PC-3 (cell line): ENCODE data around the gene SDK2. TPM values are rescaled to one million over a fixed set of nuclear protein-coding genes. Genes with fewer than 3 reads are reported as not detected.

ENCODE experiments used
- ATAC-seq: fragments of 200-7000 bp; cut with Tn5 transposase; 2 replicates; pipeline ENCODE4 v1.9.1; 2020; ENCODE audit warnings: mild to moderate bottlenecking, moderate library complexity
- BruUV-seq: library from RNA; stranded (reverse); fragments of 400-500 nt; replicated peaks from 2 replicates; lab custom pipeline; 2021; lab: Mats Ljungman, UMichigan
- CTCF ChIA-PET: fragments of 300-600 bp; sonication (Branson Sonifier 250); formaldehyde crosslinking; loops from one replicate; lab custom pipeline; 2022; ENCODE audit warnings: antibody characterized with exemption; lab: Charles Lee
- POLR2A ChIA-PET: fragments of 300-600 bp; sonication (Branson Sonifier 250); formaldehyde crosslinking; loops from one replicate; lab custom pipeline; 2022; ENCODE audit warnings: antibody characterized with exemption; ENCODE audit not compliant: unreplicated experiment; lab: Charles Lee
- DNase-seq: peaks from one replicate; pipeline ENCODE4 v3.0.0-alpha.2; 2015
- H2AFZ ChIP-seq: fragments of 300-600 bp; sonication (generic); 2 replicates; pipeline ENCODE4 v1.6.0; 2016; ENCODE audit warnings: antibody characterized with exemption, low read length
- H3F3A ChIP-seq: fragments of 300-600 bp; sonication (generic); one replicate; pipeline ENCODE4 v1.6.0; 2017; ENCODE audit warnings: antibody characterized with exemption, low read length, control low read depth, mild to moderate bottlenecking; ENCODE audit not compliant: unreplicated experiment
- H3K27ac ChIP-seq: fragments of 300-600 bp; sonication (generic); 2 replicates; pipeline ENCODE4 v1.5.1; 2016; ENCODE audit warnings: mild to moderate bottlenecking, low read length
- H3K27me3 ChIP-seq: fragments of 300-600 bp; sonication (generic); 2 replicates; pipeline ENCODE4 v1.6.1; 2016; ENCODE audit warnings: low read length, mixed read lengths
- H3K36me3 ChIP-seq: fragments of 300-600 bp; sonication (generic); 2 replicates; pipeline ENCODE4 v1.6.1; 2016; ENCODE audit warnings: low read depth, mixed run types, low read length, mixed read lengths
- H3K4me1 ChIP-seq: fragments of 300-600 bp; sonication (generic); 2 replicates; pipeline ENCODE4 v1.5.1; 2016; ENCODE audit warnings: low read length; ENCODE audit not compliant: insufficient read depth
- H3K4me2 ChIP-seq: fragments of 300-600 bp; sonication (generic); 2 replicates; pipeline ENCODE4 v1.6.0; 2016; ENCODE audit warnings: low read length
- H3K4me3 ChIP-seq: fragments of 300-600 bp; sonication (generic); 2 replicates; pipeline ENCODE4 v1.5.1; 2016; ENCODE audit warnings: mild to moderate bottlenecking, low read length, mixed read lengths
- H3K79me2 ChIP-seq: fragments of 300-600 bp; sonication (generic); 2 replicates; pipeline ENCODE4 v1.6.1; 2017; ENCODE audit warnings: low read length, mixed read lengths
- H3K9ac ChIP-seq: fragments of 300-600 bp; sonication (generic); 2 replicates; pipeline ENCODE4 v1.6.0; 2016; ENCODE audit warnings: mild to moderate bottlenecking, low read length
- H3K9me2 ChIP-seq: fragments of 300-600 bp; sonication (generic); replicated peaks from 2 replicates; pipeline ENCODE4 v1.6.1; 2016; ENCODE audit warnings: mixed run types, low read length, mixed read lengths
- H3K9me3 ChIP-seq: fragments of 300-600 bp; sonication (generic); 2 replicates; pipeline ENCODE4 v1.6.1; 2016; ENCODE audit warnings: low read length, mixed read lengths
- H4K20me1 ChIP-seq: fragments of 300-600 bp; sonication (generic); 2 replicates; pipeline ENCODE4 v1.6.1; 2016; ENCODE audit warnings: low read length, mixed read lengths
- EZH2 ChIP-seq: fragments of 300-600 bp; sonication (generic); IDR thresholded peaks from one replicate; pipeline ENCODE4 v1.6.1; 2017; ENCODE audit warnings: antibody characterized with exemption, mild to moderate bottlenecking, low read length; ENCODE audit not compliant: unreplicated experiment
- EZH2phosphoT487 ChIP-seq: fragments of 300-600 bp; sonication (generic); IDR thresholded peaks from 2 replicates; pipeline ENCODE4 v1.6.1; 2018; ENCODE audit warnings: mild to moderate bottlenecking, antibody characterized with exemption, low read length, borderline replicate concordance
- intact Hi-C: fragments of 100-400 bp; cut with micrococcal nuclease; formaldehyde crosslinking; loops from 2 replicates; pipeline ENCODE4 v1.9.0; 2023
- total RNA-seq: library from RNA; depleted of rRNA; stranded (reverse); fragments of >200 nt; gene quantifications from 2 replicates; pipeline ENCODE4 v1.2.3, GENCODE V29; 2014
- TF ChIP-seq, protein P1 (sequence below): fragments of 300-600 bp; sonication (generic); conservative IDR thresholded peaks from 2 replicates; pipeline ENCODE4 v1.5.1; 2017; ENCODE audit warnings: antibody characterized with exemption, low read depth, mild to moderate bottlenecking, low read length

The SDK2 gene
- total RNA-seq, 1 experiment from 2014 or later: 0.07 TPM

DNA sequence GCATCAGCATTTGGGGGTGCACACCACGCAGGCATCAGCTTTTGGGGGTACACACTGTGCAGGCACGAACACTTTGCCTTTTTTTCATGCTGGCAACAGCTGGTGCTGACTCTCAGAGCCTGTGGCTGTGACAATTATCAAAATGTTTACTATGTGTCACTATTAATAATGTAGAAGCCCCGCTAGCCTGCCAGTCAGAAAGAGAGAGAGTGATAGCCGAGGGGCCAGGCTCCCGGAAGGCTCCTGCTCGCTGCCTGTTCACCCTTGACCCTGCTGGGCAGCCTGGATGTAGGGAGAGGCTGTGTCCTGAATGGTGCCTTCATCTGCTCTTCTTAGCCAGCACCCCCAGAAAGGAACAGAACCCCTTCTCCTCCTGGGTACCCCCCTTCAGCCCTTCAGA lies 61.9 kb downstream of the SDK2 start:
- TF ChIP-seq EZH2 (no peak), EZH2phosphoT487 (no peak)
- TF ChIP-seq, protein P1, sequence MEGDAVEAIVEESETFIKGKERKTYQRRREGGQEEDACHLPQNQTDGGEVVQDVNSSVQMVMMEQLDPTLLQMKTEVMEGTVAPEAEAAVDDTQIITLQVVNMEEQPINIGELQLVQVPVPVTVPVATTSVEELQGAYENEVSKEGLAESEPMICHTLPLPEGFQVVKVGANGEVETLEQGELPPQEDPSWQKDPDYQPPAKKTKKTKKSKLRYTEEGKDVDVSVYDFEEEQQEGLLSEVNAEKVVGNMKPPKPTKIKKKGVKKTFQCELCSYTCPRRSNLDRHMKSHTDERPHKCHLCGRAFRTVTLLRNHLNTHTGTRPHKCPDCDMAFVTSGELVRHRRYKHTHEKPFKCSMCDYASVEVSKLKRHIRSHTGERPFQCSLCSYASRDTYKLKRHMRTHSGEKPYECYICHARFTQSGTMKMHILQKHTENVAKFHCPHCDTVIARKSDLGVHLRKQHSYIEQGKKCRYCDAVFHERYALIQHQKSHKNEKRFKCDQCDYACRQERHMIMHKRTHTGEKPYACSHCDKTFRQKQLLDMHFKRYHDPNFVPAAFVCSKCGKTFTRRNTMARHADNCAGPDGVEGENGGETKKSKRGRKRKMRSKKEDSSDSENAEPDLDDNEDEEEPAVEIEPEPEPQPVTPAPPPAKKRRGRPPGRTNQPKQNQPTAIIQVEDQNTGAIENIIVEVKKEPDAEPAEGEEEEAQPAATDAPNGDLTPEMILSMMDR: no peak
- Histone ChIP-seq H3K79me2 (no peaks in the 10 kb centered on the region), H3K9ac (no peak overlapping the region), H3K4me1 (no peaks in the 10 kb centered on the region), H3K27ac (no peak overlapping the region), H3K27me3 (peaks cover 72% of the 10 kb centered on the region), H3F3A (no peaks in the 10 kb centered on the region), H2AFZ (no peak overlapping the region), H3K4me3 (no peak overlapping the region), H3K9me3 (no peaks in the 10 kb centered on the region; the same call in 1 of the 2 replicates), H3K9me2 (no peaks in the 10 kb centered on the region), H3K36me3 (no peaks in the 10 kb centered on the region), H3K4me2 (no peak overlapping the region), H4K20me1 (no peaks in the 10 kb centered on the region)
- ChIA-PET CTCF (no interaction called here), POLR2A (no interaction called here)
- intact Hi-C loops: no loop called here
- BruUV-seq: no TSS peak
- ATAC-seq (no peak), DNase-seq (no peak)

DNA sequence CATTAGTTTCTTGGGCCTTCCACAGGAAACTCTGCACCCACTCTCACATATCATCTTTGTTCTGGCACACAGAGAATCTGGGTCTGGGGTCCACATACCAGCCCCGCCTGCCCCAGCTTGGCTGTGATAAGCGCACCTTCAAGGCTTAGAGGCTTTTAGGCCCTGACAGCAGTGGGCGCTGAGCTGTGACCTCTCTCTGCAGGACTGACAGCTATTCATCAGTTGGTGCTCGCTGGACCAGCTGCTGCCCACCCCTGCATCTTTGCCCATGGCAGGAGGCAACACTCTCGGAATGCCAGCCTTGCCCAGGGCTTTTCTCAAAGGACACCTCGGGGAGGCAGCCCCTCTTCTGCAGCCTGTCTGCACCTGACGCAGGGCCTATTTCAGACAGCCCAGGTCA lies 62.9 kb downstream of the SDK2 start:
- peaks cover 76% of the 10 kb centered on the region for H3K27me3 ChIP-seq
- no peak overlapping the region for H3K27ac ChIP-seq
- ChIA-PET POLR2A (no interaction called here), CTCF (no interaction called here)
- H3K9me2 ChIP-seq: no peaks in the 10 kb centered on the region
- ATAC-seq (no peak), DNase-seq (no peak)
- no peak overlapping the region for H3K4me3 ChIP-seq
- H2AFZ ChIP-seq: no peak overlapping the region
- intact Hi-C loops: no loop called here
- BruUV-seq: no TSS peak
- no peaks in the 10 kb centered on the region for H3K79me2 ChIP-seq
- no peaks in the 10 kb centered on the region for H3K36me3 ChIP-seq
- TF ChIP-seq, protein P1: no peak
- no peak for TF ChIP-seq EZH2
- no peak for TF ChIP-seq EZH2phosphoT487
- H3F3A ChIP-seq: no peaks in the 10 kb centered on the region
- H3K4me1 ChIP-seq: no peaks in the 10 kb centered on the region
- no peak overlapping the region for H3K4me2 ChIP-seq
- H4K20me1 ChIP-seq: no peaks in the 10 kb centered on the region
- H3K9ac ChIP-seq: no peak overlapping the region
- H3K9me3 ChIP-seq: no peaks in the 10 kb centered on the region; the same call in 1 of the 2 replicates

GRCh38 chr17:73580073-73580710 lies 64.1 kb downstream of the SDK2 start:
- Histone ChIP-seq H3K4me3 (no peak overlapping the region), H3F3A (no peaks in the 10 kb centered on the region), H3K4me2 (no peak overlapping the region), H3K9ac (no peak overlapping the region), H3K9me2 (no peaks in the 10 kb centered on the region), H3K79me2 (no peaks in the 10 kb centered on the region), H3K9me3 (no peaks in the 10 kb centered on the region; the same call in 1 of the 2 replicates), H2AFZ (no peak overlapping the region), H3K4me1 (no peaks in the 10 kb centered on the region), H4K20me1 (no peaks in the 10 kb centered on the region), H3K27me3 (peaks cover 83% of the 10 kb centered on the region), H3K36me3 (no peaks in the 10 kb centered on the region), H3K27ac (no peak overlapping the region)
- no peak for DNase-seq
- TF ChIP-seq, protein P1: no peak
- TF ChIP-seq EZH2phosphoT487 (no peak), EZH2 (no peak)
- BruUV-seq: no TSS peak
- ChIA-PET CTCF (interaction anchor here (0.6 kb wide), 1 partner anchor 619 kb away, joined by 3 read pairs; no protein-coding TSS in a partner anchor), POLR2A (no interaction called here)
- no peak for ATAC-seq
- intact Hi-C loops: no loop called here
